Renal pelvis (tissue), 4 donors: ENCODE data around the gene SERPIND1. TPM values are rescaled to one million over a fixed set of nuclear protein-coding genes. Genes with fewer than 3 reads are reported as not detected.
"Not testable (repeated sequence)": the region's sequence is repeated elsewhere in the genome, so short reads cannot be mapped to it uniquely, and the experiment has no call there.

Experiments used
- DNase-seq: peaks from one replicate; pipeline ENCODE4 v3.0.0-alpha.2; 2013
- polyA plus RNA-seq, 3 donors: library from polyadenylated mRNA; unstranded; fragments of 120-200 nt; gene quantifications; one replicate each; pipeline ENCODE4 v1.2.1, GENCODE V29; 2013; ENCODE audit not compliant: insufficient read length in 3 of 3

The SERPIND1 gene
- polyA plus RNA-seq, 3 donors, result 2.7 to 3.6 (median 3.0) TPM

GRCh38 chr22:20745119-20745518, 28.8 kb upstream of the SERPIND1 start:
- no peak for DNase-seq

- DNase-seq, result no peak
Measured at GRCh38 chr22:20746431-20747189, 27.3 kb upstream of the SERPIND1 start.

- no peak for DNase-seq
Measured at GRCh38 chr22:20747223-20747622, 26.7 kb upstream of the SERPIND1 start.

GRCh38 chr22:20748082-20748481, 25.8 kb upstream of the SERPIND1 start:
- no peak for DNase-seq

- DNase-seq, result no peak
Measured at GRCh38 chr22:20748731-20749428, 25.0 kb upstream of the SERPIND1 start.

- no peak for DNase-seq
Measured at GRCh38 chr22:20749453-20749852, 24.5 kb upstream of the SERPIND1 start.

GRCh38 chr22:20750461-20751184, 23.3 kb upstream of the SERPIND1 start:
- DNase-seq, result peak; percentile 9

DNA sequence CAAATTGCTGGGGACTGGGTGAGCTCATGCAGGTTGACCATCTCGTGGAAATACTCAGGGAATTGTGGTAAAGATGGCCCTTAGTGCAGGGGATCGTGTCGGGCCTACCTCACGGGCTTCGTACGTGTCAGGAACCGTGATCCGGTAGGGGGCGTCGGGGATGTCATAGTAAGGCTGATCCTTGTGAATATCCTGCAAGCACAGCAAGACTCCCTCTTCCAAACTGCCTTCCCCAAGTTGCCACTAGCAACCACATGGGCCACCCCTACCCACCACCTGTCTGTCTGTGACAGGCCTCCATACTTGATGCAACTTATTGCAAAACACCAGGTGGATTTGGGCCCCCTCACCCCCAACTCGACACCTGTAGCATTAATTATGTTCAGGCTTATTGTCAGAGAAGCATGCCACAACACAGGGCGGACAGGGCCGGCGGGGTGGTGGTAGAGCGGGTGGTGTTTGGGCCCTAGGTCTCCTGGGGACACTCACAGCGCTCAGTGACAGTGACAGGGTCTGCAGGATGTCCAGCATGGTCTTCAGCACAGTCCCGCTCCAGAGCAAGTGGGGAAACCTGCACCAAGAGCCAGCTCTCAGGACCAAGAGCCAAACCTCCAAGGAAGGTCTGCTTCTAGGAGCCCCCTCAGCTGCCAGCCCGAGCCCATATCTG, 22.6 kb upstream of the SERPIND1 start:
- peak; percentile 4 for DNase-seq

GRCh38 chr22:20752104-20752741, 21.7 kb upstream of the SERPIND1 start:
- DNase-seq, result no peak

- no peak for DNase-seq
Measured at GRCh38 chr22:20752873-20753272, 21.0 kb upstream of the SERPIND1 start.

DNA sequence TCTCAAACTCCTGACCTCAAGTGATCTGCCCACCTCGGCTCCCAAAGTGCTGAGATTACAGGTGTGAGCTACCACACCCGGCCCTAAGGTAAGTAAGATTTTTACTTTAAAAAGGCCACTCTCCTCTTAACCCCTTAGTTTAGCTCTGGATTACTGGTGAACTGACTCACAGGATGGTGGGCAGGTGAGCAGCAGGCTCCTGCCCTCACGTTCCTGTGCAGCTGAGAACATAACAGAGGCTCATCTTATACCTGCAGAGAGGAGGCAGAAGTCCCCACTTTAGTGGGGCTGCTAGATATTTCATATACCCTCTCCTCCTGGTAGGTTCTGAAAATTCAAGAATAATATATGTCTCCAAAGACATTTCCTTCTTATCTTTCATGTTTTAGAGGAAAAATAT, 17.1 kb upstream of the SERPIND1 start:
- DNase-seq, result no peak

DNA sequence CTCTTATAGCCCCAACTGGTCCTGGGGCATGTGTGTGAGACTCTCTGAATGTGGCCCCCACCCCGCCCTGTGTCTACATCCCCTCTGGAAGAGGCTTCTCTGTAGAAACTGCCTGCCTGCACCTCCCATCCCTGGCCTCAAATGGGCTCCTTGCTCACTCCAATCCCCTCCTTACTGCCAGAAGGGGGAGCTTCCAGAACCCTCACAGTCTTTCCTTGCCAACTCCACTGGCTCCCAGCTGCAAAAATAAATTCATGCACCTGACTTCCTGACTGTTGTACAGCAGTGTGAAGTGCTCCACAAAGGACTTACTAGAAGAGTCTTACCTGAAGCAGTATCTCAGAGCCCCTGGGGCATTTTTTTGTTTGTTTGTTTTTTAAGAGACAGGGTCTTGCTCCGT, 15.2 kb upstream of the SERPIND1 start:
- DNase-seq, result no peak

- no peak for DNase-seq
Measured at GRCh38 chr22:20760084-20760483, 13.8 kb upstream of the SERPIND1 start.

GRCh38 chr22:20761536-20761935, 12.4 kb upstream of the SERPIND1 start:
- DNase-seq, result no peak

DNA sequence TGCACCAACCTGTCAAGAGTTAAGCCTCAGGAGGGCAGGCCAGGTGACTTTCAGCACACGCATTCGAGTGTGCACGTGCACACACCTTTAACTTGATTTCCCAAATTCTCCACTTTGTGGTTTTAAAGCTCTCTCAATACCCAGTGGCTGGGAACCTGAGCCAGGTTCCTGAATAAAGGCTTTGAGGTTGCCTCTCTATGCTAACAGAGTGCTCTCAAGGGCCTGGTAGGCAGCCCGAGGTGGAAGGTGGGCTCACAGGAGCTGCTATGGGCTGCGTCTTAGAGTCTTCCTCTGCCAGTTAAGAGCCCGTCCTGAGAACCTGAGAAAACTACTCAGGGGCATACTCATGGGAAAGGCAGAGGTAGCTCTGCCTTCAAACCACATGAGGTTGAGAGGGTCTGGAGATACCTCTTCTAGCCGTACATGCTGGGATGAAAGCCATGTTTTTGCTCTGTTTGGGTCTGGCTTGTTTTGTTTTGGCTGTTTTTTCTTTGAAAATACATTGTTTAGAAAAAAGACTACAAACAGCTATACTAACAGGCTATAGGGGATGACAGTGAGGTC, 11.6 kb upstream of the SERPIND1 start:
- no peak for DNase-seq

DNA sequence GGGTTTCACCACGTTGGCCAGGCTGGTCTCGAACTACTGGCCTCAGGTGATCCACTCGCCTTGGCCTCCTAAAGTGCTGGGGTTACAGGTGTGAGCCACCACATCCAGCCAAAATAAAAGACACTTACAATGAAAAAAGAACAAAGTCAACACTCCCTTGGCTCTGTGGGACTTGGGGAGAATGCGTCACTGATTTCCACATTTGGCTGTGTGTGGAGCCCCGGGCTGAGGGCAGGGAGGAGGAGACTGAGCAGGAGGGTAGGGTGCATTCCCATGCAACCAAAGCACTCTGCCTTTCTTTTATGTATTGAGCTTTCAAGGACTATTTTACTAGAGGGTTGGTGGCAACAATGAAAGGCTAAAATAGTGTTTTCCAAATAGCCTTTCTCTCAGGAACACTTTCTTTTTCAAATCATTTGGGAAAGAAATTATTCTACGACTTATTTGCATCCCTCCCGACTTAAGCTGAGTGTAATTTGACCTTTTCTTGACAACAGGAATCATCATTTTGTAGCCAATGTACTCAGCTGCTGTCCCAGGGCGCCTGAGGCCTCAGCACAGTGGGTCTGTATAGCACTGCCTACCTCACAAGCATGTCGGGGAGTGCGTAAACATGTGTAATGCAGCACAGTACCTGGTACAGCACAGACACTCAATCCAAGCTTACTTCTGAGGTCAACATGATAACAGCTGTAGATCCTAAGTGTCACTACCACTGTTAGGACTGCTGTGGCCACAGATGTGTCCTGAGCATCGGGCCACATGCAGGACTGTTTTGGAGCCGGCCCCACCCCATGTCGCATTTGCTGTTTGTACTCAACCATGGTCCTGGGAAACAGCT, 10.1 kb upstream of the SERPIND1 start:
- DNase-seq, result no peak

- no peak for DNase-seq
Measured at GRCh38 chr22:20764471-20764720, 9.5 kb upstream of the SERPIND1 start.

DNA sequence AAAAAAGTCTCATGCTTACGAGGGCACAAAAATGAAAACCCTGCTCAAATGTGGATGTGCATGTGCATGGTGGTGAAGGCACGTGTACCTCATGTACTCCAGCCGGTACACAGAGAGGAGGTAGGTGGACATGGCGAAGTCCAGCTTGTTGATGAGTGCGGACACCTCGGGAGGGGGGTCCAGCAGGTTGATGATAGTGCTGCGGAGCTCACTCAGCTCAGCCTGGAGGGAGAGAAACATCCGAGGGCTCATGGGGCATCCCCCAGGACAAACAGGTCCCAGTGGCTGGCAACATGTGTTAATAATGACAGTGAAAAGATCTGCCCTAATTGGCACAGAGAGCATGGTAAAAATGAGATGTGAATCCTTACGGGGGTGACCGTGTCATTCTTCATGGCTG, 9.2 kb upstream of the SERPIND1 start:
- DNase-seq, result no peak

GRCh38 chr22:20765938-20766337, 8.0 kb upstream of the SERPIND1 start:
- DNase-seq, result no peak

DNA sequence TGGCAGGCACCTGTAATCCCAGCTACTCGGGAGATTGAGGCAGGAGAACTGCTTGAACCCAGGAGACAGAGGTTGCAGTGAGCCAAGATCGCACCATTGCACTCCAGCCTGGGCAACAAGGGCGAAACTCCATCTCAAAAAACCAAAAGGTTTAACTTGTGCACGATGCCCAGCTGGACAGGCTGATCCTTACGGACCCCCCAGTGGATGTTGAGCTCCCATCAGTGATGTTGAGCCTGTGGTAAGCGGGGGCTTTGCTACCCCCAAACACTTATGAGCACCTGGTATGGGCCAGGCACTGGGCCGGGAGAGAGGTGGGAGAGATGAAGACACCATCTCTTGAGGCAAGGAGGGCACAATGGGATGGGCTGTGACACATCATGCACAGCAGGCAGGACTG, 7.4 kb upstream of the SERPIND1 start:
- no peak for DNase-seq

DNA sequence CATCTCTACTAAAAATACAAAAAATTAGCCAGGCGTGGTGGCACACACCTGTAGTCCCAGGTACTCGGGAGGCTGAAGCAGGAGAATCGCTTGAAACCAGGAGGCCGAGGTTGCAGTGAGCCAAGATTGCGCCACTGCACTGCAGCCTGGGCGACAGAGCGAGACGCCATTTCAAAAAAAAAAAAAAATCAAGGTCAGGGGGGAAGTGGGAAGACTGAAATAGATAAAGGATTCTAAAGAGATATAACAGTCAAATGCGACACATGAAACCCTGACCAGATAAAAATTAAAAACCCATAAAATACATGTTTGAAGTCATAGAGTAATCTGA, 4.5 kb upstream of the SERPIND1 start:
- not testable (repeated sequence) for DNase-seq
